GM23338 (cell line): ENCODE data around the gene GRK2. TPM values are rescaled to one million over a fixed set of nuclear protein-coding genes. Genes with fewer than 3 reads are reported as not detected.

Experiments
- ATAC-seq: fragments of 200-7000 bp; cut with Tn5 transposase; 3 replicates; pipeline ENCODE4 v1.9.1; 2020
- DNase-seq: peaks from one replicate; pipeline ENCODE4 v3.0.0-alpha.2; 2015; ENCODE audit warnings: low spot score
- H2AFZ ChIP-seq: fragments of 200-600 bp; sonication (generic); 2 replicates; pipeline ENCODE4 v1.8.0; 2016; ENCODE audit warnings: antibody characterized with exemption, mild to moderate bottlenecking, moderate library complexity
- H3F3A ChIP-seq: fragments of 200-600 bp; sonication (generic); replicated peaks from 2 replicates; pipeline ENCODE4 v1.8.0; 2017; ENCODE audit warnings: antibody characterized with exemption, mixed run types, low read depth
- H3K27ac ChIP-seq: fragments of 200-600 bp; sonication (generic); 2 replicates; pipeline ENCODE4 v1.6.1; 2016; ENCODE audit warnings: low read depth
- H3K27me3 ChIP-seq: fragments of 200-600 bp; sonication (generic); 2 replicates; pipeline ENCODE4 v1.8.0; 2016; ENCODE audit warnings: mild to moderate bottlenecking, mixed run types, moderate library complexity; ENCODE audit not compliant: insufficient read depth
- H3K36me3 ChIP-seq: fragments of 200-600 bp; sonication (generic); 2 replicates; pipeline ENCODE4 v1.8.0; 2016; ENCODE audit warnings: mild to moderate bottlenecking; ENCODE audit not compliant: insufficient read depth
- H3K4me1 ChIP-seq: fragments of 200-600 bp; sonication (generic); 2 replicates; pipeline ENCODE4 v1.8.0; 2016; ENCODE audit warnings: mild to moderate bottlenecking, moderate library complexity; ENCODE audit not compliant: insufficient read depth
- H3K4me2 ChIP-seq: fragments of 200-600 bp; sonication (generic); 2 replicates; pipeline ENCODE4 v1.7.1; 2017; ENCODE audit warnings: mixed run types
- H3K4me3 ChIP-seq: fragments of 200-600 bp; sonication (generic); 2 replicates; pipeline ENCODE4 v1.6.1; 2016; ENCODE audit warnings: mixed run types
- H3K79me2 ChIP-seq: fragments of 200-600 bp; sonication (generic); replicated peaks from 2 replicates; pipeline ENCODE4 v1.8.0; 2017; ENCODE audit warnings: mild to moderate bottlenecking; ENCODE audit not compliant: insufficient read depth
- H3K9me2 ChIP-seq: fragments of 200-600 bp; sonication (generic); 2 replicates; pipeline ENCODE4 v1.8.0; 2017; ENCODE audit not compliant: insufficient read depth
- H4K20me1 ChIP-seq: fragments of 200-600 bp; sonication (generic); replicated peaks from 2 replicates; pipeline ENCODE4 v1.8.0; 2017; ENCODE audit warnings: mild to moderate bottlenecking; ENCODE audit not compliant: insufficient read depth
- H3K27ac Mint-ChIP-seq: 2 replicates; pipeline ENCODE4 v1.8.0; 2020; ENCODE audit warnings: inconsistent platforms, mild to moderate bottlenecking, moderate library complexity, mixed read lengths
- H3K27me3 Mint-ChIP-seq: 3 replicates; pipeline ENCODE4 v1.8.0; 2022; ENCODE audit warnings: low read depth, mild to moderate bottlenecking, moderate library complexity, mixed read lengths, inconsistent platforms; ENCODE audit not compliant: insufficient read depth, poor library complexity
- H3K36me3 Mint-ChIP-seq: 3 replicates; pipeline ENCODE4 v1.8.0; 2021; ENCODE audit warnings: low read depth, mild to moderate bottlenecking, inconsistent platforms, moderate library complexity, mixed read lengths
- H3K4me1 Mint-ChIP-seq: 3 replicates; pipeline ENCODE4 v1.8.0; 2020; ENCODE audit warnings: mild to moderate bottlenecking, inconsistent platforms, mixed read lengths
- H3K4me3 Mint-ChIP-seq: 3 replicates; pipeline ENCODE4 v1.8.0; 2021; ENCODE audit warnings: moderate library complexity, mild to moderate bottlenecking, inconsistent platforms, mixed read lengths
- H3K9me3 Mint-ChIP-seq: 3 replicates; pipeline ENCODE4 v1.8.0; 2020; ENCODE audit warnings: moderate library complexity, mild to moderate bottlenecking, inconsistent platforms, mixed read lengths
- CREB1 ChIP-seq: fragments of 250-450 bp; sonication (Bioruptor Pico); IDR thresholded peaks from 2 replicates; pipeline ENCODE4 v1.5.0; 2020; ENCODE audit warnings: low read depth, mild to moderate bottlenecking, moderate library complexity
- CTCF ChIP-seq, 2 experiments: fragments of 200-600 bp in 1 of 2; sonication (generic) in 1 of 2; conservative IDR thresholded peaks; 2 replicates each; pipeline versions ENCODE4 v1.5.1 to v1.6.1; 2016 to 2017; ENCODE audit warnings: antibody characterized with exemption in 2 of 2, low read depth in 2 of 2, mild to moderate bottlenecking in 2 of 2, moderate library complexity in 1 of 2
- NANOG ChIP-seq: IDR thresholded peaks from 2 replicates; pipeline ENCODE4 v1.6.1; 2016; ENCODE audit warnings: antibody characterized with exemption, borderline replicate concordance
- POLR2AphosphoS5 ChIP-seq: IDR thresholded peaks from 2 replicates; pipeline ENCODE4 v1.6.1; 2016; ENCODE audit warnings: antibody characterized with exemption, low read depth
- REST ChIP-seq: IDR thresholded peaks from one replicate; pipeline ENCODE4 v1.6.1; 2018; ENCODE audit warnings: antibody characterized with exemption; ENCODE audit not compliant: unreplicated experiment
- STAT1 ChIP-seq: IDR thresholded peaks from one replicate; pipeline ENCODE4 v1.6.1; 2016; ENCODE audit warnings: antibody characterized with exemption; ENCODE audit not compliant: unreplicated experiment
- ZNF331 ChIP-seq: fragments of 250-450 bp; sonication (Bioruptor Pico); IDR thresholded peaks from 2 replicates; pipeline ENCODE4 v1.5.0; 2020; ENCODE audit warnings: low read depth, mild to moderate bottlenecking, moderate library complexity
- ZNF462 ChIP-seq: fragments of 250-450 bp; sonication (Bioruptor Pico); IDR thresholded peaks from 2 replicates; pipeline ENCODE4 v1.5.0; 2020; ENCODE audit warnings: mild to moderate bottlenecking, moderate library complexity
- polyA plus RNA-seq: library from polyadenylated mRNA; unstranded; fragments of >200 nt; fragmentation: Nextera tagmentation; extraction: Ambion mirVana; gene quantifications from 2 replicates; pipeline ENCODE4 v1.2.1, GENCODE V29; 2016
- total RNA-seq: library from RNA; depleted of rRNA; stranded (reverse); fragments of >200 nt; shearing (Covaris generic); gene quantifications from 2 replicates; pipeline ENCODE4 v1.2.3, GENCODE V29; 2014

GRK2 gene
- total and polyA plus RNA-seq, 2 experiments from 2014 or later = 19.5 to 72.5 TPM

- TF ChIP-seq STAT1 = no peak
These were observed 10.4 kb upstream of the GRK2 start (continued) for GRCh38 chr11:67255864-67256263.

DNA sequence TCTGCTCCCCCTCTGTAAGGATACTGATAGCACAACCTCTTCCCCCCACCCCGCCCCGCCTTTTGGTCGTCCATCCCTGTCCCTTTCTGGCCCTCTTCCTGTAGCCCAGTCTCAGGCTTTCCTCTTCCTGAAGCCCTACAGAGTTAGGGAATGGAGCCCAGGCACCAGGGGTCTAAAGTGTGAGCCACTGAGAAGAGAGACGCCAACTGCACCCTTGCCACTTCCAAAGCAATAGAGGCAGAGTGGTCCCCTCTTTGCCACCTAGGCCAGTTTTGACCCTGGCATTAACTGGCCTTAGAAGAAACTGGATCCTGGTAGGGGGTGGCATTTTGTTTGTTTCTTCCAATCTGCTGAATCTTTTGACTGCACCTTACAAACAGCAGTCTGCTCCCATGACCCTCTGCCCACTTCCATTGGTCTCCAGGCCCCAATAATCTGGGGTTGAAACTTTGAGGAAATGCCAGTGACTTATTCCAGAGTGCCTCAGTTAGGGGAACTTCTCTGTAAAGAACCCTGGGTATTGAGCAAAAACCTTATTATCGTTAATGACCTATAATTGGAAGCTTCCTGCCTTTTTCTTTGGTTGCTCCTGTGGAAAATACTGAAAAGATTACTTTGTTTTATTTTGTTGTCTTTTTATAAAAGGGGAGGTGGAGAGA lies 9.7 kb upstream of the GRK2 start:
- Mint-ChIP-seq H3K27me3 (peaks cover 11% of the 10 kb centered on the region), H3K4me3 (no peak overlapping the region), H3K9me3 (no peaks in the 10 kb centered on the region), H3K27ac (no peak overlapping the region), H3K36me3 (peaks cover 58% of the 10 kb centered on the region), H3K4me1 (no peaks in the 10 kb centered on the region)
- peaks cover 30% of the 10 kb centered on the region for H3F3A ChIP-seq
- H4K20me1 ChIP-seq = peaks cover 21% of the 10 kb centered on the region
- H3K79me2 ChIP-seq = no peaks in the 10 kb centered on the region; the same call in 1 of the 2 replicates
- ATAC-seq (no peak), DNase-seq (no peak)
- H3K27ac ChIP-seq = no peak overlapping the region
- H3K27me3 ChIP-seq = no peaks in the 10 kb centered on the region
- no peak overlapping the region for H3K4me3 ChIP-seq
- no peak overlapping the region for H2AFZ ChIP-seq
- H3K36me3 ChIP-seq = peaks cover 46% of the 10 kb centered on the region
- H3K9me2 ChIP-seq = no peaks in the 10 kb centered on the region
- H3K4me2 ChIP-seq = no peak overlapping the region
- TF ChIP-seq CREB1 (CRISPR knock-in tag) (no peak), STAT1 (no peak), ZNF462 (CRISPR knock-in tag) (no peak), POLR2AphosphoS5 (no peak), CTCF (conservative IDR thresholded peaks at IDR 0.05; ENCODE audit: low read depth in 2 of 2) (no peak), NANOG (no peak), ZNF331 (no peak), REST (no peak)
- H3K4me1 ChIP-seq = peaks cover under 1% of the 10 kb centered on the region; the same call in 1 of the 2 replicates
